ENCODE data around the gene BBS12. TPM values are rescaled to one million over a fixed set of nuclear protein-coding genes. Genes with fewer than 3 reads are reported as not detected.

BBS12 gene
- total and polyA plus RNA-seq, 2 donors (not counting 1 experiment from before 2014, with no cell fraction given), result 0.25 to 3.4 TPM

DNA sequence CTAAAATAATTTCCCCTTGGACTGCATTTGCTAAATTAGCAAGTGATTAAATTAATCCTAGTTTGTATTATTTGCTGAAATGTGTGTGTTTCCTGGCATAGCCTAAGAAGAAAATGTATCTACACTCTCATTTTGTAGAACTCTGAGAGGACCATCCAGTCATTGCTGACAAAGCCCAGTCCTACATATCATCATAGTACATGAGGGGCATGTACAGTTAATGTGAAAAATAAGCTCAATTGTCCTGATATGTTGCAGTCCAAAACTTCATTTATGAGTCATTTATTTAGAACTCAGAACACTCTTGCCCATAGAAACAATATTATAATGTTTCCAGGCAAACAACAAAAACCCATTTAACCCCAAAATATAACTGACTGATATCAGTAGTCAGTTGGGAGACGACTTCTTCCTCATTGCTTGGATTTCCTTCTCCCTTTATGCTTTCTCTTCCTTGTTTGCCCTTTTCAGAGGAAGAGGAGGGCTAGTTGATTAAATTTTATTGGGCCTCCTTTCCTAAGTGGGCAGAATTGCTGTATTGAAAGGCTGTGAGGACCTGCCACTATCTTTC is 26.9 kb upstream of the BBS12 start:
- no peak overlapping the region for H3K4me3 ChIP-seq (ENCODE audit: control extremely low read depth in 1 of 5, extremely low read depth in 1 of 5, insufficient read depth in 1 of 5, low read depth in 2 of 5, low read length in 4 of 5)
- ChIA-PET POLR2A (no interaction called here), CTCF (no interaction called here)
- Mint-ChIP-seq H3K27me3 (peaks cover 22% of the 10 kb centered on the region), H3K4me1 (peaks cover 2% of the 10 kb centered on the region), H3K4me3 (no peak overlapping the region), H3K9me3 (ENCODE audit: insufficient read depth) (no peaks in the 10 kb centered on the region), H3K27ac (no peak overlapping the region)
- no peak for ATAC-seq (ENCODE audit: low read depth)
- no peaks in the 10 kb centered on the region for H3K36me3 ChIP-seq (replicated peaks in 1 of 2; ENCODE audit: control extremely low read depth in 1 of 2, control insufficient read depth in 1 of 2, extremely low read depth in 1 of 2, insufficient read depth in 2 of 2, low read length in 1 of 2)
- intact Hi-C loops (cut with micrococcal nuclease), result no loop called here
- H3K27me3 ChIP-seq (replicated peaks in 1 of 4; ENCODE audit: control extremely low read depth in 1 of 4, control insufficient read depth in 3 of 4, insufficient read depth in 4 of 4, low read length in 3 of 4), result peaks cover 0 to 4% (median 0%) of the 10 kb centered on the region in 4 experiments
- TF ChIP-seq EZH2 (IDR thresholded peaks at IDR 0.05; ENCODE audit: borderline replicate concordance, insufficient read depth, low read depth, low read length, poor library complexity, severe bottlenecking), result no peak
- TF ChIP-seq, protein P1, sequence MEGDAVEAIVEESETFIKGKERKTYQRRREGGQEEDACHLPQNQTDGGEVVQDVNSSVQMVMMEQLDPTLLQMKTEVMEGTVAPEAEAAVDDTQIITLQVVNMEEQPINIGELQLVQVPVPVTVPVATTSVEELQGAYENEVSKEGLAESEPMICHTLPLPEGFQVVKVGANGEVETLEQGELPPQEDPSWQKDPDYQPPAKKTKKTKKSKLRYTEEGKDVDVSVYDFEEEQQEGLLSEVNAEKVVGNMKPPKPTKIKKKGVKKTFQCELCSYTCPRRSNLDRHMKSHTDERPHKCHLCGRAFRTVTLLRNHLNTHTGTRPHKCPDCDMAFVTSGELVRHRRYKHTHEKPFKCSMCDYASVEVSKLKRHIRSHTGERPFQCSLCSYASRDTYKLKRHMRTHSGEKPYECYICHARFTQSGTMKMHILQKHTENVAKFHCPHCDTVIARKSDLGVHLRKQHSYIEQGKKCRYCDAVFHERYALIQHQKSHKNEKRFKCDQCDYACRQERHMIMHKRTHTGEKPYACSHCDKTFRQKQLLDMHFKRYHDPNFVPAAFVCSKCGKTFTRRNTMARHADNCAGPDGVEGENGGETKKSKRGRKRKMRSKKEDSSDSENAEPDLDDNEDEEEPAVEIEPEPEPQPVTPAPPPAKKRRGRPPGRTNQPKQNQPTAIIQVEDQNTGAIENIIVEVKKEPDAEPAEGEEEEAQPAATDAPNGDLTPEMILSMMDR (IDR thresholded peaks at IDR 0.05), result no peak
- H3K4me2 ChIP-seq (replicated peaks; ENCODE audit: low read depth, low read length, poor library complexity, severe bottlenecking), result no peak overlapping the region
- no CpG with 5 or more reads among the region's 1 CpG for WGBS (ENCODE audit: insufficient coverage)
- no peak overlapping the region for H3K27ac ChIP-seq (ENCODE audit: low read length in 2 of 2)
- H2AFZ ChIP-seq (ENCODE audit: insufficient read depth, low read depth, low read length, poor library complexity, severe bottlenecking), result no peak overlapping the region
- H3K4me1 ChIP-seq (ENCODE audit: control insufficient read depth in 2 of 2, insufficient read depth in 2 of 2, low read length in 2 of 2), result no peaks in the 10 kb centered on the region
- DNase-seq, result no peak
- H3K79me2 ChIP-seq (ENCODE audit: control insufficient read depth, insufficient read depth, low read length), result no peaks in the 10 kb centered on the region
- no peak overlapping the region for H3K9ac ChIP-seq (ENCODE audit: low read length)
- no peaks in the 10 kb centered on the region for H4K20me1 ChIP-seq (ENCODE audit: control insufficient read depth, insufficient read depth, low read length, poor library complexity, severe bottlenecking)
- H3K9me3 ChIP-seq (ENCODE audit: control extremely low read depth in 1 of 3, control insufficient read depth in 2 of 3, insufficient read depth in 1 of 3, low read length in 2 of 3), result no peaks in the 10 kb centered on the region

DNA sequence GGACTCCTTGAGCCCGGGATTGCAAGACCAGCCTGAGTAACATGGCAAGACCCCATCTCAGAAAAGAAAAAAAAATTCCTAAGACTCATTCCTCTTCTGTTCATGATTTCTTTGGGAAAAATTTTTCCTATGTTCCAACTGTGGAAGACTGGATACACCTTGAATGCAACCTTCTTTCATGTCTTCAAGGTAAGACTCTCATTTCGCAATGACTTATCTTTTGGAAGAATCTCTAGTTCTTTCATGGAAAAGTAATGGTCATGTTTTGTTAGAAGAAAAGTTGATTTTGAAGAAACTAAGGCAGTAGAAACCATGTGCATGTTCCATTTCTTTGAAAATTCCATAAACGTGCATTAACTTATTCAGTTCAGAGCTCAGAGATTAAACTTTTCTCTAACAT is 26.0 kb upstream of the BBS12 start:
- no peak overlapping the region for H3K27ac ChIP-seq (ENCODE audit: low read length in 2 of 2)
- Mint-ChIP-seq H3K4me3 (no peak overlapping the region), H3K4me1 (peaks cover 2% of the 10 kb centered on the region), H3K27me3 (peaks cover 16% of the 10 kb centered on the region), H3K27ac (no peak overlapping the region), H3K9me3 (ENCODE audit: insufficient read depth) (no peaks in the 10 kb centered on the region)
- TF ChIP-seq, protein P1 (IDR thresholded peaks at IDR 0.05), result no peak
- no peak for TF ChIP-seq EZH2 (IDR thresholded peaks at IDR 0.05; ENCODE audit: borderline replicate concordance, insufficient read depth, low read depth, low read length, poor library complexity, severe bottlenecking)
- no peak overlapping the region for H2AFZ ChIP-seq (ENCODE audit: insufficient read depth, low read depth, low read length, poor library complexity, severe bottlenecking)
- DNase-seq, result no peak
- POLR2A ChIA-PET, result no interaction called here
- no peaks in the 10 kb centered on the region for H4K20me1 ChIP-seq (ENCODE audit: control insufficient read depth, insufficient read depth, low read length, poor library complexity, severe bottlenecking)
- H3K36me3 ChIP-seq (replicated peaks in 1 of 2; ENCODE audit: control extremely low read depth in 1 of 2, control insufficient read depth in 1 of 2, extremely low read depth in 1 of 2, insufficient read depth in 2 of 2, low read length in 1 of 2), result no peaks in the 10 kb centered on the region
- H3K9ac ChIP-seq (ENCODE audit: low read length), result no peak overlapping the region
- intact Hi-C loops (cut with micrococcal nuclease), result no loop called here
- H3K9me3 ChIP-seq (ENCODE audit: control extremely low read depth in 1 of 3, control insufficient read depth in 2 of 3, insufficient read depth in 1 of 3, low read length in 2 of 3), result no peaks in the 10 kb centered on the region
- WGBS (ENCODE audit: insufficient coverage), result 100% methylated on average over 1 of the region's 3 CpGs
- H3K4me2 ChIP-seq (replicated peaks; ENCODE audit: low read depth, low read length, poor library complexity, severe bottlenecking), result no peak overlapping the region
- CTCF ChIA-PET, result interaction anchor here (0.7 kb wide), 1 partner anchor 13 kb away, joined by 4 read pairs; no protein-coding TSS in a partner anchor
- peaks cover 0 to 4% (median 0%) of the 10 kb centered on the region in 4 experiments for H3K27me3 ChIP-seq (replicated peaks in 1 of 4; ENCODE audit: control extremely low read depth in 1 of 4, control insufficient read depth in 3 of 4, insufficient read depth in 4 of 4, low read length in 3 of 4)
- no peak overlapping the region for H3K4me3 ChIP-seq (ENCODE audit: control extremely low read depth in 1 of 5, extremely low read depth in 1 of 5, insufficient read depth in 1 of 5, low read depth in 2 of 5, low read length in 4 of 5)
- H3K79me2 ChIP-seq (ENCODE audit: control insufficient read depth, insufficient read depth, low read length), result no peaks in the 10 kb centered on the region
- no peaks in the 10 kb centered on the region for H3K4me1 ChIP-seq (ENCODE audit: control insufficient read depth in 2 of 2, insufficient read depth in 2 of 2, low read length in 2 of 2)
- no peak for ATAC-seq (ENCODE audit: low read depth)

Data from B cell (primary cell).